Fibroblast of mammary gland (primary cell): ENCODE measurements around the gene THBS3.
A peak's percentile ranks its signal among the peaks of the same experiment; 100 is the strongest.
"Not testable (repeated sequence)": the region's sequence is repeated elsewhere in the genome, so short reads cannot be mapped to it uniquely, and the experiment has no call there.

Source experiments
- DNase-seq: peaks from one replicate; pipeline ENCODE4 v3.0.0-alpha.2; 2010; ENCODE audit warnings: low read depth
- H3K4me3 ChIP-seq: 2 replicates; pipeline ENCODE4 v1.5.1; 2011; ENCODE audit warnings: low read depth, mild to moderate bottlenecking, low read length, moderate library complexity; ENCODE audit not compliant: control insufficient read depth
- TF ChIP-seq, protein P1 (sequence below): conservative IDR thresholded peaks from 2 replicates; pipeline ENCODE4 v1.5.1; 2011; ENCODE audit warnings: low read depth, low read length, inconsistent platforms; ENCODE audit not compliant: control insufficient read depth, insufficient read depth

THBS3 gene

DNA sequence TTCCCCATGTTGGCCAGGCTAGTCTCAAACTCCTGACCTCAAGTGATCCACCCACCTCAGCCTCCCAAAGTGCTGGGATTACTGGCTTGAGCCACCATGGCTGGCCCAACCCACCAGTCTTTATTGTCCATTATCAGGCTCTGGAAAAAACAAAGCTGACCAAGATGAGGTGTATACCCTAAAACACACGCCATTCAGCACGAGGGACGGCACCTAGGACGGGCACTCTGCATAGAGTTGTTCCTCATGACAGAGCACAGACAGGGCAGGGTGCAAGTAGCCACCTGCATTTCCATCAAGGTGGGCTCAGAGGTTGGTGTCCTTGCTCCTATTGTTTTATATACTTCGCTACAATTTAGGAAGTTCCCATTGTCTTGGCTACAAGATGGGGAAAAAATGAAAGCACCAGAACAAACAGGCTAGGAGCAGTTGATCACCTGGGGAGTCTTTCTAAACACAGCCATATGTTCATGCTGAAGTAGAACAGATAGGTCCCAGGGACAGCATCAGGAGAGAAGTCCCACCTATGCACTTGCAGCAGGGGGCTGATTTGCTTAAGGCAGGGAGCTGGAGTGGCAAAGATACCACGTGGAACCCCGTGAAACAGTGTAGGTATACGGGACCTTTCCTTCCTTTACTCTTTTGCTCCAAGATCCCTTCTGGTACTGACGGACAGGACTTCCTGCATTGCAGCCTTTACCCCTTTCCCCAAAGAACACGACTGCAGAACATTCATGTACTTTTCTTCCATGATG, 39.1 kb downstream of the THBS3 start:
- TF ChIP-seq, protein P1, sequence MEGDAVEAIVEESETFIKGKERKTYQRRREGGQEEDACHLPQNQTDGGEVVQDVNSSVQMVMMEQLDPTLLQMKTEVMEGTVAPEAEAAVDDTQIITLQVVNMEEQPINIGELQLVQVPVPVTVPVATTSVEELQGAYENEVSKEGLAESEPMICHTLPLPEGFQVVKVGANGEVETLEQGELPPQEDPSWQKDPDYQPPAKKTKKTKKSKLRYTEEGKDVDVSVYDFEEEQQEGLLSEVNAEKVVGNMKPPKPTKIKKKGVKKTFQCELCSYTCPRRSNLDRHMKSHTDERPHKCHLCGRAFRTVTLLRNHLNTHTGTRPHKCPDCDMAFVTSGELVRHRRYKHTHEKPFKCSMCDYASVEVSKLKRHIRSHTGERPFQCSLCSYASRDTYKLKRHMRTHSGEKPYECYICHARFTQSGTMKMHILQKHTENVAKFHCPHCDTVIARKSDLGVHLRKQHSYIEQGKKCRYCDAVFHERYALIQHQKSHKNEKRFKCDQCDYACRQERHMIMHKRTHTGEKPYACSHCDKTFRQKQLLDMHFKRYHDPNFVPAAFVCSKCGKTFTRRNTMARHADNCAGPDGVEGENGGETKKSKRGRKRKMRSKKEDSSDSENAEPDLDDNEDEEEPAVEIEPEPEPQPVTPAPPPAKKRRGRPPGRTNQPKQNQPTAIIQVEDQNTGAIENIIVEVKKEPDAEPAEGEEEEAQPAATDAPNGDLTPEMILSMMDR: no peak
- DNase-seq: no peak

DNA sequence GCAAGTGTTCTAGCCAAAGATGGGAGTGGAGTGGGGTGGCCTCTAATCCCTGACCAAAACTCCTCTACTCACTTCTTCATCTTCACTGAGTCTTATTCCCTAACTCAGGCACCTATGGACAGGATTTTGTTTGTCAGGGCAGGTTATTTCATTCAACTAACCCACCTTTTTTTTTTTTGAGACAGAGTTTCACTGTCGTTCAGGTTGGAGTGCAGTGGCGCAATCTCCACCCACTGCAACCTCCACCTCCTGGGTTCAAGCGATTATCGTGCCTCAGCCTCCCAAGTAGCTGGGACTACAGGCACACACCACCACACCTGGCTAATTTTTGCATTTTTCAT, 39.6 kb downstream of the THBS3 start:
- not testable (repeated sequence) for DNase-seq, H3K4me3 ChIP-seq

More for the DNA sequence above, 39.1 kb downstream of the THBS3 start:
- no peak overlapping the region for H3K4me3 ChIP-seq

DNA sequence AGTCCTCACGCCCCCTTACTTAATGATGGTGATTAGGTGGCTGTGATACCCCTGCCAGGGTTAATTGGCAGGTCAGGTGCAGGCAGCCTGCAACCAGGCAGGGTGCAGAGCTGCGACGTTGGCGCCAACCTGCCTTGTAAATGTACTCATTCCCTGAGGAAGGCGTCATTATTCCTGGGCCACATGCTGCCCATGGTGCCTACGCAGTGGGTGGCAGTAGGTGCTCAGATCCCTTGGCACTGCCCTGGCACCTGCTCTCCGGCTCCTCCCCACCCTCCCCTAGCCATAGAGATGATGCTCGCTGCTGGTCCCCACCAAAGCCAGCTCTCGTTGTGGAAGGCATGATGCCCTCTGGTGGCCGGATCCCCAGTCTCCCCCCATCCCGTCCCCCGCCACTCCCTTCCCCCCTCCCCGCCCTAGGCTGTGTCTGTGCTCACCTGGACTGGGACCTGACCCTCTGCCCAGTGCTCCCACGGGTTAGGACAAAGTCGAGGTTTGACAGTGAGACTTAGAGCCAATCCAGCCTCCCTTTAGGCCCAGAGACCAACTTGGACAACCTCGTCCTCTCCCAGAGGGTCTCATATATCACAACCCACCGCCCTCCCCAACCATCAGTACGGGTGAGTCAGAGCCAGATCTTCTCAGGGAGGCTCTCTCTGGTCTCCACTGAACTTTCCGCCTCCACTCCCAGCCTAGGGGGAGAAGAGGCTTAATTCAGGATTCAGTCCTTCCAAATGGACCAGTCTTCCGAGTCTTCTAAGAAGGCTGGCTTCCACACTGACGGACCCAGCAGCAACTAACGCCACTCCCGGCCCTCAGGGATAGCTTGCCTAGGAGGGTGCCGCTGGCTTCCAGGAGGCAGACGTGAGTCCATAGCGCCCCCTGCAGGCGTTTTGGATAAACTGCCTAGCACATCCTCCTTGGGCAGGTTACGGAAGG, 40.3 kb downstream of the THBS3 start:
- peak; percentile 82 for DNase-seq
- TF ChIP-seq, protein P1: peak; percentile 87
- no peak overlapping the region for H3K4me3 ChIP-seq

DNA sequence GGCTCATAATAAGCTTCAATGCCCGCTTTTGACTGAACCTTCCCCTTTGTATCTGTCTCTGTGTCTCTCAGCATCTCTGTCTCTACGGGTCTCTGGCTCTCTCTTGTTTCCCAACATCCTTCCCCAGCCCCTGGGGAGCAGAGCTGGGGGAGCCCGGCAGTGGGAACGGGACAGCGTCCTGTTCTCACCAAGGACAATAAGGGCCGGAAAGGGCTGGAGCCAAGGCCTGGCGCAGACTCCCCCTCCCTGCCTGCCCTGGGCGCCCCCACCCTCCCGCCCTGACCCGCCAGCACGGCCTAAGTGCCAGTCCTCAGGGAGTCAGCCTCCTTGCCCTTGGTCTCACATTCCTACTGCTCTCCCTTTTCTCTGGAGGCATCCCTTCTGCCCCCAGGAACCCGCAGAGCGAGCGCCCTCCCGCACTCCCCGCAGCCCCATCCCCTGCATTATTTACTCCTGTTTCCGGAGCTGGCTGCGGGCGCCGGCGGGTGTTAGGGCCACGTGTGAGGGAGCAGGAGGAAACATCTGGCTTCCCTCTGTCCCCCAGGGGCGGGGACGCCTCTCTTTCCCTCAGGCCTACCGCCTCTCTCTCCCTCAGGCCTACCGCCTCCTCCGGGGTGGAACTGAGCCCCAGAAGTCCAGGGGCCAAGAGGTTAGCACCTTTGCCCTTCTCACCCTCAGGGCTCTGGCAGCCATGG, 41.1 kb downstream of the THBS3 start:
- DNase-seq: no peak
- TF ChIP-seq, protein P1: no peak

DNA sequence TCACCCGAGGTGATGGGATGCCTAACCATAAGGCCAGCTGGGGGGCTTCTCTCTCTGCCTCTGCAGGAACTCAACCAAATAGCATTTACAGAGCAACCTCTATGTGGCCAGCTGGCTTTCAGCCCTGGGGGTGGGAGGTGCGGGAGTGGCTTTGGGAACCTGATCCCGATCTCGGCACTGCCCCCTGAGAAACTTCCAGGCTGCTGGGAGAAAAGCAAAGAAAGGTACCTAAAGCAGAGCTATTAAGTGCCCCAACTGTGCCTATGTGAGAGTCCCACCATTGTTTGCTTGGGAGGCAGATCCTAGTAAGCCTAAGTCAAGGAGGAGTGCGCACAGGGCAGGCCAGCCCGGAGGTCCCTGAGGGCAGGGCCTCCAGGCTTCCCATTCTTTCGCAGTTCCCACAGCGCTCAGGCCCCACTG, 41.6 kb downstream of the THBS3 start:
- TF ChIP-seq, protein P1: no peak
- no peak overlapping the region for H3K4me3 ChIP-seq
- no peak for DNase-seq

More for the DNA sequence above, 41.1 kb downstream of the THBS3 start:
- no peak overlapping the region for H3K4me3 ChIP-seq

DNA sequence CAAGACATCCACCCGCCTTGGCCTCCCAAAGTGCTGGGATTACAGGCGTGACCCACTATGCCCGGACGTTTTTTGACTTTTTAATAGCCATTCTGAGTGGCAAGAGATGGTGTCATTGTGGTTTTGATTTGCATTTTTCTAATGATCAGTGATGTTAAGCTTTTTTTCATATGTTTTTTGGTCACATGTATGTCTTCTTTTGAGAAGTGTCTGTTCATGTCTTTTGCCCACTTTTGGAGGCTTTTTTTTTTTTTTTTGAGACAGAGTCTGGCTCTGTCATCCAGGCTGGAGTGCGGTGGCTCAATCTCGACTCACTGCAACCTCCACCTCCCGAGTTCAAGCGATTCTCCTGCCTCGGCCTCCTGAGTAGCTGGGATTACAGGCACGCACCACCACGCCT, 43.1 kb downstream of the THBS3 start:
- DNase-seq, H3K4me3 ChIP-seq: not testable (repeated sequence)

DNA sequence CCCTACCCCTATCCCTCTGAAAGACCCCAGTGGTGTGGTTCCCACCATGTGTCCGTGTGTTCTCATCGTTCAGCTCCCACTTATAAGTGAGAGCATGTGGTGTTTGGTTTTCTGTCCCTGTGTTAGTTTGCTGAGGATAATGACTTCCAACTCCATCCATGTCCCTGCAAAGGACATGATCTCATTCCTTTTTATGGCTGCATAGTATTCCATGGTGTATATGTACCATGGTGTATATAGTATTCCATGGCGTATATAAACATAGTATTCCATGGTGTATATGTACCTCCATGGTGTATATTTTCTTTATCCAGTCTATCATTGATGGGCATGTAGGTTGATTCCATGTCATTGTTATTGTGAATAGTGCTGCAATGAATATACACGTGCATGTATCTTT, 43.9 kb downstream of the THBS3 start:
- H3K4me3 ChIP-seq, DNase-seq: not testable (repeated sequence)

DNA sequence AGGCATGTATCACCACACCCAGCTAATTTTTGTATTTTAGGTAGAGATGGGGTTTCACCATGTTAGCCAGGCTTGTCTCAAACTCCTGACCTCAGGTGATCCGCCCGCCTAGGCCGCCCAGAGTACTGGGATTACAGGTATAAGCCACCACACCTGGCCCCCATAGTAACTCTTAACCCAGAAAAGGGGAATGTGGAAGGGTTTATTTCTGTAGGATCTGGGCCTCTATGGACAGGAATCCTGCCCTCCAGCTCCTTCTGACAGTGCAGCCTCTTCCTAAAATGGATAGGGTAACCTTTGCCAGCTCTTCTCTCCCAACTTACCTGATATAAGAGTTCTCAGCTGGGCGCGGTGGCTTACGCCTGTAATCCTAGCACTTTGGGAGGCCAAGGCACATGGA, 45.1 kb downstream of the THBS3 start:
- H3K4me3 ChIP-seq, DNase-seq: not testable (repeated sequence)
